A549 (cell line): ENCODE measurements around the gene APBB2. TPM values are rescaled to one million over a fixed set of nuclear protein-coding genes. Genes with fewer than 3 reads are reported as not detected.
A peak's percentile ranks its signal among the peaks of the same experiment; 100 is the strongest.

ENCODE experiments used
- ATAC-seq, 2 experiments: fragments of 200-7000 bp in 1 of 2; fragments of >200 bp in 1 of 2; cut with Nextera tagmentation in 1 of 2; cut with Tn5 transposase in 1 of 2; 3 replicates each; pipeline versions ENCODE4 v1.8.0 to v1.9.1; 2018 to 2020; ENCODE audit warnings: mild to moderate bottlenecking in 1 of 2, moderate library complexity in 1 of 2
- CTCF ChIA-PET: fragments of 300-600 bp; sonication (Branson Sonifier 250); formaldehyde crosslinking; extraction: SDS; loops from one replicate; lab custom pipeline; 2021; ENCODE audit warnings: antibody characterized with exemption, inconsistent platforms; lab: Yijun Ruan, JAX
- POLR2A ChIA-PET: fragments of 350-600 bp; formaldehyde crosslinking; extraction: SDS; loops from one replicate; lab custom pipeline; 2021; ENCODE audit warnings: antibody characterized with exemption, inconsistent platforms; lab: Yijun Ruan, JAX
- DNase-seq, 2 experiments: peaks; one replicate each; pipeline versions ENCODE4 v3.0.0 to v3.0.0-alpha.2; 2011 to 2016; ENCODE audit warnings: low read depth in 1 of 2, low spot score in 1 of 2
- FAIRE-seq: peaks from 2 replicates; lab custom pipeline; 2011; peaks lifted over from hg19 to GRCh38; lab: Jason Lieb, UNC
- H3K27ac ChIP-seq, 2 experiments: fragments of >200 bp; sonication (Bioruptor Twin); formaldehyde crosslinking; 3 replicates each; pipeline ENCODE4 v1.5.1; 2016 to 2017
- H3K4me1 ChIP-seq: fragments of >200 bp; sonication (Bioruptor Twin); formaldehyde crosslinking; 3 replicates; pipeline ENCODE4 v1.6.1; 2016
- H3K4me2 ChIP-seq: fragments of >200 bp; sonication (Bioruptor Twin); formaldehyde crosslinking; 3 replicates; pipeline ENCODE4 v1.6.1; 2016
- H3K4me3 ChIP-seq: fragments of >200 bp; sonication (Bioruptor Twin); formaldehyde crosslinking; 3 replicates; pipeline ENCODE4 v1.5.1; 2016
- H3K9me3 ChIP-seq: fragments of >200 bp; sonication (Bioruptor Twin); formaldehyde crosslinking; 3 replicates; pipeline ENCODE4 v1.6.1; 2016
- CBX8 ChIP-seq: fragments of 200-600 bp; sonication (generic); IDR thresholded peaks from 2 replicates; pipeline ENCODE4 v1.6.1; 2016
- CHD4 ChIP-seq: fragments of 200-600 bp; sonication (generic); IDR thresholded peaks from 2 replicates; pipeline ENCODE4 v1.6.1; 2016; ENCODE audit warnings: antibody characterized with exemption, mild to moderate bottlenecking, borderline replicate concordance
- FOSB ChIP-seq: fragments of 250-450 bp; sonication (Bioruptor Pico); IDR thresholded peaks from 2 replicates; pipeline ENCODE4 v1.5.0; 2020; ENCODE audit warnings: mild to moderate bottlenecking, moderate library complexity
- HOXA7 ChIP-seq: fragments of 250-450 bp; sonication (Bioruptor Pico); IDR thresholded peaks from 2 replicates; pipeline ENCODE4 v1.5.0; 2020; ENCODE audit warnings: mild to moderate bottlenecking, moderate library complexity
- HOXB5 ChIP-seq: fragments of 250-450 bp; sonication (Bioruptor Pico); IDR thresholded peaks from 2 replicates; pipeline ENCODE4 v1.5.0; 2020; ENCODE audit warnings: mild to moderate bottlenecking, moderate library complexity
- MAFK ChIP-seq: fragments of 450-650 bp; IDR thresholded peaks from 2 replicates; pipeline ENCODE4 v1.6.1; 2014; ENCODE audit not compliant: partially characterized antibody
- NFE2L2 ChIP-seq: fragments of 150-350 bp; conservative IDR thresholded peaks from 2 replicates; pipeline ENCODE4 v1.6.1; 2014; ENCODE audit warnings: low read length
- NPAS2 ChIP-seq: fragments of 250-450 bp; sonication (Bioruptor Pico); IDR thresholded peaks from 2 replicates; pipeline ENCODE4 v1.8.0; 2022; ENCODE audit warnings: mild to moderate bottlenecking, moderate library complexity, borderline replicate concordance
- PHF8 ChIP-seq: fragments of 200-600 bp; sonication (generic); IDR thresholded peaks from 2 replicates; pipeline ENCODE4 v1.6.1; 2016; ENCODE audit warnings: low read depth, mild to moderate bottlenecking, antibody characterized with exemption, moderate library complexity, borderline replicate concordance
- RFX5 ChIP-seq: fragments of 450-650 bp; IDR thresholded peaks from 2 replicates; pipeline ENCODE4 v1.7.1; 2014; ENCODE audit warnings: antibody characterized with exemption, mild to moderate bottlenecking, moderate library complexity
- SREBF2 ChIP-seq: fragments of 450-650 bp; IDR thresholded peaks from 2 replicates; pipeline ENCODE4 v1.6.1; 2014; ENCODE audit warnings: mild to moderate bottlenecking, moderate library complexity
- ZC3H11A ChIP-seq: fragments of 450-650 bp; IDR thresholded peaks from 2 replicates; pipeline ENCODE4 v1.6.1; 2014; ENCODE audit warnings: antibody characterized with exemption, mild to moderate bottlenecking
- ZFP36 ChIP-seq: fragments of 450-650 bp; IDR thresholded peaks from 2 replicates; pipeline ENCODE4 v1.6.1; 2014; ENCODE audit warnings: borderline replicate concordance; ENCODE audit not compliant: partially characterized antibody
- ZNF302 ChIP-seq: fragments of 250-450 bp; sonication (Bioruptor Pico); IDR thresholded peaks from 2 replicates; pipeline ENCODE4 v1.9.0; 2021; ENCODE audit warnings: inconsistent platforms, mild to moderate bottlenecking, moderate library complexity
- WGBS: methylation state at CpG from one replicate; pipeline ENCODE4 v1.1.6; 2017; ENCODE audit errors: missing lambda C conversion rate; 5-methylcytosine and 5-hydroxymethylcytosine counted together
- polyA plus RNA-seq, 4 experiments: library from polyadenylated mRNA; depleted of rRNA in 3 of 4; stranded (reverse); fragments of >200 nt; fragmentation: RNase III in 1 of 4; extraction: RNeasy Plus Mini Kit Qiagen cat#74134 plus additional on column Dnase treatment in 1 of 4; gene quantifications; 2 replicates in 3 of 4; 3 replicates in 1 of 4; pipeline ENCODE4 v1.2.3, GENCODE V29; 2011 to 2017
- TF ChIP-seq, protein P1 (sequence below): IDR thresholded peaks from 2 replicates; pipeline ENCODE4 v1.6.1; 2012
- TF ChIP-seq, protein P2 (sequence below): fragments of >200 bp; sonication (Bioruptor Twin); formaldehyde crosslinking; IDR thresholded peaks from 3 replicates; pipeline ENCODE4 v1.6.1; 2016
- TF ChIP-seq, protein P3 (sequence below): fragments of 250-450 bp; sonication (Bioruptor Pico); IDR thresholded peaks from 2 replicates; pipeline ENCODE4 v1.5.0; 2020; ENCODE audit warnings: low read depth, mild to moderate bottlenecking, moderate library complexity
- TF ChIP-seq, protein P4 (sequence below): fragments of >200 bp; sonication (Bioruptor Twin); formaldehyde crosslinking; IDR thresholded peaks from 3 replicates; pipeline ENCODE4 v1.5.1; 2016

Gene APBB2
- polyA plus RNA-seq, 2 of the 4 experiments (the other 2 are of a cell fraction) = 8.3 to 31.9 TPM

DNA sequence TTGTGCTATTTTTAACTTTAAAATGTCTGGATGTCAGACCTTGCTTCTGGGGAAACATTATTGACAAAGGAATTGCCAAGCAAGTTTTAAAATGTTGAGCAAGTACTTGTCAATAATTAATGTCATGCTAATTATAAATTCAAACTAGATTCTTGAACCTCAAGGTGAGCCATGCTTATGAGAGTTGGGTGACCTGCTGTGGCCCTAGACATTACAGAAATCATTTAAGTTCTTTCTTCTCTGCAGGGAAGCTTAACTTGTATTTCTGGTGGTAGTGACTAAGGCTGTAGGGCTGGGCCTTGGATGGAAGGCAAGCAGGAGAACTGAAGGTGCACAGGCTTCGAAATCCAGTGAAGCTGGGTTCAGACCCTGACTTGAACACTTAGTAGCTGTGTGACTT is 27.6 kb upstream of the APBB2 start:
- 56% methylated on average over 1 of the region's 1 CpG for WGBS
- ChIA-PET CTCF (no interaction called here), POLR2A (no interaction called here)
- FAIRE-seq (no peak), DNase-seq (no peak), ATAC-seq (no peak)
- no peak overlapping the region for H3K4me3 ChIP-seq
- TF ChIP-seq, protein P1, sequence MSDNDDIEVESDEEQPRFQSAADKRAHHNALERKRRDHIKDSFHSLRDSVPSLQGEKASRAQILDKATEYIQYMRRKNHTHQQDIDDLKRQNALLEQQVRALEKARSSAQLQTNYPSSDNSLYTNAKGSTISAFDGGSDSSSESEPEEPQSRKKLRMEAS = no peak
- TF ChIP-seq, all 56 proteins: peak for 0
- H3K27ac ChIP-seq = no peak overlapping the region
- no peaks in the 10 kb centered on the region for H3K9me3 ChIP-seq
- H3K4me1 ChIP-seq = no peaks in the 10 kb centered on the region
- no peak overlapping the region for H3K4me2 ChIP-seq

DNA sequence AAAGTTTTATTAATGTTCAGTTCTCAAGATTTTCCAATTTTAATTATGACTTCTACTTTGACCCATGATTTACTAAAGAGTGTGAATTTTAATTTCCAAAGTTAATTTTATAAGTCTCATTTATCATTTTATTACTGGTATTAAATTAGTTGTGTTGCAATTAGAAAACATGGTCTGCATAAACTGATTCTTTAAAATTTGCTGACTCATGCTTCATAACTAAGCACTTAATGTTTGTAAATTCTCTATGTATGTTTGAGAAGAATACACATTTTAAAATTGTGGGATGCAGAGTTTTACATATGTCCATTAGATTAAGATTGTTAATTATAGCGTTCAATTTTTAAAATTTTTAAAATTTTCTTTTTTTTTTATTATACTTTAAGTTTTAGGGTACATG is 22.2 kb upstream of the APBB2 start:
- Histone ChIP-seq H3K27ac (0 out of 6 replicates have a peak overlapping the region, but pooled peaks of 1 of the 2 experiments have one; percentile 47), H3K4me1 (no peaks in the 10 kb centered on the region), H3K4me2 (no peak overlapping the region), H3K4me3 (no peak overlapping the region), H3K9me3 (no peaks in the 10 kb centered on the region)
- no peak for DNase-seq
- no peak for FAIRE-seq
- 0% methylated on average over 1 of the region's 1 CpG for WGBS
- ChIA-PET CTCF (interaction anchor here (0.6 kb wide), 1 partner anchor 723 kb away, joined by 4 read pairs; no protein-coding TSS in a partner anchor), POLR2A (no interaction called here)
- TF ChIP-seq NFE2L2 = peak; percentile 84
- TF ChIP-seq FOSB = no peak
- TF ChIP-seq RFX5 = no peak
- no peak for TF ChIP-seq HOXA7
- TF ChIP-seq SREBF2 = no peak
- no peak for TF ChIP-seq ZFP36
- no peak for TF ChIP-seq CHD4
- TF ChIP-seq, protein P2, sequence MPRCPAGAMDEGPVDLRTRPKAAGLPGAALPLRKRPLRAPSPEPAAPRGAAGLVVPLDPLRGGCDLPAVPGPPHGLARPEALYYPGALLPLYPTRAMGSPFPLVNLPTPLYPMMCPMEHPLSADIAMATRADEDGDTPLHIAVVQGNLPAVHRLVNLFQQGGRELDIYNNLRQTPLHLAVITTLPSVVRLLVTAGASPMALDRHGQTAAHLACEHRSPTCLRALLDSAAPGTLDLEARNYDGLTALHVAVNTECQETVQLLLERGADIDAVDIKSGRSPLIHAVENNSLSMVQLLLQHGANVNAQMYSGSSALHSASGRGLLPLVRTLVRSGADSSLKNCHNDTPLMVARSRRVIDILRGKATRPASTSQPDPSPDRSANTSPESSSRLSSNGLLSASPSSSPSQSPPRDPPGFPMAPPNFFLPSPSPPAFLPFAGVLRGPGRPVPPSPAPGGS = no peak
- peak; percentile 94 for TF ChIP-seq MAFK
- no peak for TF ChIP-seq ZC3H11A
- no peak for TF ChIP-seq CBX8
- TF ChIP-seq, protein P3, sequence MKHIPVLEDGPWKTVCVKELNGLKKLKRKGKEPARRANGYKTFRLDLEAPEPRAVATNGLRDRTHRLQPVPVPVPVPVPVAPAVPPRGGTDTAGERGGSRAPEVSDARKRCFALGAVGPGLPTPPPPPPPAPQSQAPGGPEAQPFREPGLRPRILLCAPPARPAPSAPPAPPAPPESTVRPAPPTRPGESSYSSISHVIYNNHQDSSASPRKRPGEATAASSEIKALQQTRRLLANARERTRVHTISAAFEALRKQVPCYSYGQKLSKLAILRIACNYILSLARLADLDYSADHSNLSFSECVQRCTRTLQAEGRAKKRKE = no peak
- no peak for TF ChIP-seq HOXB5 (CRISPR knock-in tag)
- no peak for TF ChIP-seq ZNF302 (CRISPR knock-in tag)
- TF ChIP-seq PHF8 = no peak
- TF ChIP-seq, protein P4, sequence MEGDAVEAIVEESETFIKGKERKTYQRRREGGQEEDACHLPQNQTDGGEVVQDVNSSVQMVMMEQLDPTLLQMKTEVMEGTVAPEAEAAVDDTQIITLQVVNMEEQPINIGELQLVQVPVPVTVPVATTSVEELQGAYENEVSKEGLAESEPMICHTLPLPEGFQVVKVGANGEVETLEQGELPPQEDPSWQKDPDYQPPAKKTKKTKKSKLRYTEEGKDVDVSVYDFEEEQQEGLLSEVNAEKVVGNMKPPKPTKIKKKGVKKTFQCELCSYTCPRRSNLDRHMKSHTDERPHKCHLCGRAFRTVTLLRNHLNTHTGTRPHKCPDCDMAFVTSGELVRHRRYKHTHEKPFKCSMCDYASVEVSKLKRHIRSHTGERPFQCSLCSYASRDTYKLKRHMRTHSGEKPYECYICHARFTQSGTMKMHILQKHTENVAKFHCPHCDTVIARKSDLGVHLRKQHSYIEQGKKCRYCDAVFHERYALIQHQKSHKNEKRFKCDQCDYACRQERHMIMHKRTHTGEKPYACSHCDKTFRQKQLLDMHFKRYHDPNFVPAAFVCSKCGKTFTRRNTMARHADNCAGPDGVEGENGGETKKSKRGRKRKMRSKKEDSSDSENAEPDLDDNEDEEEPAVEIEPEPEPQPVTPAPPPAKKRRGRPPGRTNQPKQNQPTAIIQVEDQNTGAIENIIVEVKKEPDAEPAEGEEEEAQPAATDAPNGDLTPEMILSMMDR = no peak
- no peak for ATAC-seq

DNA sequence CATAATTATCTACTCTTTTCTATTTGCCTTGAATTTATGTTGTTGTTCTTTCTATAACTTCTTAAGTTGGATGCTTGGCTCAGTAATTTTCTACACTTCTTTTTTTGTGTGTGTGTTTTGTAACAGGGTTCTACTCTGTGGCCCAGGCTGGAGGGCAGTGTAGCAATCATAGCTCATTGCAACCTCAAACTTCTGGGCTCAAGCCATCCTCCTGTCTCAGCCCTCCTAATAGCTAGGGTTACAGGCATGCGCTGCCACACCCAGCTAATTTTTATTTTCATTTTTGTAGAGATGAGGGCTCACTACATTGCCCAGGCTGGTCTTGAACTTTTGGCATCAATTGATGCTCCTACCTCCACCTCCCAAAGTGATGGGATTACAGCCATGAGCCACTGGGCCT is 21.7 kb upstream of the APBB2 start:
- no peaks in the 10 kb centered on the region for H3K4me1 ChIP-seq
- no peaks in the 10 kb centered on the region for H3K9me3 ChIP-seq
- H3K4me2 ChIP-seq = no peak overlapping the region
- POLR2A ChIA-PET = no interaction called here
- WGBS = 87% methylated on average over 1 of the region's 1 CpG
- no peak overlapping the region for H3K4me3 ChIP-seq
- TF ChIP-seq MAFK (no peak), NPAS2 (no peak)
- TF ChIP-seq, all 56 proteins: peak for 0
- CTCF ChIA-PET = interaction anchor here (0.6 kb wide), 1 partner anchor 723 kb away, joined by 4 read pairs; no protein-coding TSS in a partner anchor
- peak overlapping the region in 1 of 2 experiments; percentile 47; a peak in 1 of 6 replicates for H3K27ac ChIP-seq
- no peak for DNase-seq
- no peak for FAIRE-seq
- ATAC-seq = no peak
